NCI-H2196 (cell line): ENCODE measurements around the gene UHRF2.

Experiments
- DNase-seq: peaks from one replicate; lab custom pipeline; 2025; ENCODE audit not compliant: unreplicated experiment; lab: John Stamatoyannopoulos, UW

UHRF2 gene

DNA sequence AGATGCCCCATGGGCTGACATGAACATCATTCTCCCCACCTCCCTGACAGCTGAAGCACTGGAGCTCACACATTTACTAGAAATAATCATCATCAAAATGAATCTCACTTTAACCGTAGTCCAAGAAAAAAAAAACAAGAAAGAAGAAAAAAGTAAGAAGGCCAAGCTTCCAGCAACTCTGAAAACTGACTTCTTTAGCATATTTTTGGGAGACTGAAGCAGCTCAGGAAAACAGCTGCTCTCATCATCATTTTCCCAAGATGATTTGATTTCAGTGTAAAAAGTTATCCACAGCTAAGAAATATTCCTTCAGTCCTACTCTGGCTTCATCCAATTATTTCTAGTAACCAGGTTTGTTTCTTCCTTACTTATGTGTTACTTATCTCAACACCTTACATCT, 140.9 kb downstream of the UHRF2 start:
- DNase-seq, result no peak
